Measurements from ENCODE around the gene SPOP. TPM values are rescaled to one million over a fixed set of nuclear protein-coding genes. Genes with fewer than 3 reads are reported as not detected.
A peak's percentile ranks its signal among the peaks of the same experiment; 100 is the strongest.

The SPOP gene
- total and polyA plus RNA-seq, 9 of the 15 experiments (the other 6 are each of a cell fraction or from before 2014, with no cell fraction given) = 34.2 to 65.9 (median 39.7) TPM

DNA sequence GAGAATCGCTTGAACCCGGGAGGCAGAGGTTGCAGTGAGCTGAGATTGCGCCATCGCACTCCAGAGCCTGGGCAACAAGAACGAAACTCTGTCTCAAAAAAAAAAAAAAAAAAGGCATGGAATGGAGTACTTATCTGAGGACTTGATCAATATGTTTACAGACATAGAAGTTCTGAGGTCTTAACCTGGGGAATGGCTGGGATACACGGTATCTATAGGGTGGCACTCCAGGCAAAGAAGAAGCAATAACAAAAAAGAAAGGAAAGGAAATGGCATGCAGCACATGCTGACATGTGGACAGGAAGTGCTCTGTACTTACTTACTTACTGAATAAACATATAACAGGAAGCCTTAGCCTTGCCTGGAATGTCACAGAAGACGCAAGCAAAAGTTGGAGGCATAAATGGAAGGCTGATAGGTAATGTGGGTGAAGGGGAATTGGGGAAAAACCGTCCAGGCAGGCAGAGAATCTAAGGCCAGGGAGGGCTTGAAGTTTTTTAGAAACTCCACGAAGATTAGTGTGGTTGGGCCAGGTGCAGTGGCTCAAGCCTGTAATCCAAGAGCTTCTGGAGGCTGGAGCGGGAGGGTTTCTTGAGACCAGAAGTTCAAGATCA, 10.1 kb upstream of the SPOP start (continued):
- no peak for TF ChIP-seq MYC (IDR thresholded peaks at IDR 0.05; ENCODE audit: low read depth, low read length)
- TF ChIP-seq MYC (CRISPR knock-in tag; IDR thresholded peaks at IDR 0.05; ENCODE audit: borderline replicate concordance, low read depth) = no peak
- TF ChIP-seq, protein P1, sequence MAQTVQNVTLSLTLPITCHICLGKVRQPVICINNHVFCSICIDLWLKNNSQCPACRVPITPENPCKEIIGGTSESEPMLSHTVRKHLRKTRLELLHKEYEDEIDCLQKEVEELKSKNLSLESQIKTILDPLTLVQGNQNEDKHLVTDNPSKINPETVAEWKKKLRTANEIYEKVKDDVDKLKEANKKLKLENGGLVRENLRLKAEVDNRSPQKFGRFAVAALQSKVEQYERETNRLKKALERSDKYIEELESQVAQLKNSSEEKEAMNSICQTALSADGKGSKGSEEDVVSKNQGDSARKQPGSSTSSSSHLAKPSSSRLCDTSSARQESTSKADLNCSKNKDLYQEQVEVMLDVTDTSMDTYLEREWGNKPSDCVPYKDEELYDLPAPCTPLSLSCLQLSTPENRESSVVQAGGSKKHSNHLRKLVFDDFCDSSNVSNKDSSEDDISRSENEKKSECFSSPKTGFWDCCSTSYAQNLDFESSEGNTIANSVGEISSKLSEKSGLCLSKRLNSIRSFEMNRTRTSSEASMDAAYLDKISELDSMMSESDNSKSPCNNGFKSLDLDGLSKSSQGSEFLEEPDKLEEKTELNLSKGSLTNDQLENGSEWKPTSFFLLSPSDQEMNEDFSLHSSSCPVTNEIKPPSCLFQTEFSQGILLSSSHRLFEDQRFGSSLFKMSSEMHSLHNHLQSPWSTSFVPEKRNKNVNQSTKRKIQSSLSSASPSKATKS (CRISPR knock-in tag; IDR thresholded peaks at IDR 0.05) = no peak
- no peak for TF ChIP-seq ZNF696 (CRISPR knock-in tag; conservative IDR thresholded peaks at IDR 0.05)
- TF ChIP-seq SMAD3 (CRISPR knock-in tag; conservative IDR thresholded peaks at IDR 0.05) = no peak
- TF ChIP-seq CEBPG (CRISPR knock-in tag; IDR thresholded peaks at IDR 0.05) = peak; percentile 20; the same call in 1 of the 2 replicates
- TF ChIP-seq CEBPG (tag; conservative IDR thresholded peaks at IDR 0.05 in 1 of 2, IDR thresholded peaks at IDR 0.05 in 1 of 2) = peak; percentile 57 to 70
- no peak for TF ChIP-seq JUNB (CRISPR knock-in tag; conservative IDR thresholded peaks at IDR 0.05)
- no peak for TF ChIP-seq SRSF1 (IDR thresholded peaks at IDR 0.05; ENCODE audit: low read depth, low read length)
- TF ChIP-seq, protein P2, sequence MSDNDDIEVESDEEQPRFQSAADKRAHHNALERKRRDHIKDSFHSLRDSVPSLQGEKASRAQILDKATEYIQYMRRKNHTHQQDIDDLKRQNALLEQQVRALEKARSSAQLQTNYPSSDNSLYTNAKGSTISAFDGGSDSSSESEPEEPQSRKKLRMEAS (CRISPR knock-in tag; IDR thresholded peaks at IDR 0.05) = peak; percentile 71; the same call in 1 of the 2 replicates
- no peak for TF ChIP-seq ILK (tag; IDR thresholded peaks at IDR 0.05; ENCODE audit: borderline replicate concordance, low read depth)
- no peak for TF ChIP-seq LARP7 (IDR thresholded peaks at IDR 0.05)
- TF ChIP-seq, protein P3, sequence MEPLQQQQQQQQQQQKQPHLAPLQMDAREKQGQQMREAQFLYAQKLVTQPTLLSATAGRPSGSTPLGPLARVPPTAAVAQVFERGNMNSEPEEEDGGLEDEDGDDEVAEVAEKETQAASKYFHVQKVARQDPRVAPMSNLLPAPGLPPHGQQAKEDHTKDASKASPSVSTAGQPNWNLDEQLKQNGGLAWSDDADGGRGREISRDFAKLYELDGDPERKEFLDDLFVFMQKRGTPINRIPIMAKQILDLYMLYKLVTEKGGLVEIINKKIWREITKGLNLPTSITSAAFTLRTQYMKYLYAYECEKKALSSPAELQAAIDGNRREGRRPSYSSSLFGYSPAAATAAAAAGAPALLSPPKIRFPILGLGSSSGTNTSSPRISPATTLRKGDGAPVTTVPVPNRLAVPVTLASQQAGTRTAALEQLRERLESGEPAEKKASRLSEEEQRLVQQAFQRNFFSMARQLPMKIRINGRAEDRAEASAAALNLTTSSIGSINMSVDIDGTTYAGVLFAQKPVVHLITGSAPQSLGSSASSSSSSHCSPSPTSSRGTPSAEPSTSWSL (CRISPR knock-in tag; IDR thresholded peaks at IDR 0.05; ENCODE audit: borderline replicate concordance) = no peak
- 0 out of 2 replicates have a peak, but pooled peaks have one; percentile 29 for TF ChIP-seq ZNF766 (CRISPR knock-in tag; conservative IDR thresholded peaks at IDR 0.05)
- TF ChIP-seq L3MBTL2 (IDR thresholded peaks at IDR 0.05) = peak; percentile 77
- no peak for TF ChIP-seq EHMT2 (IDR thresholded peaks at IDR 0.05)
- TF ChIP-seq ZNF239 (CRISPR knock-in tag; IDR thresholded peaks at IDR 0.05) = no peak
- no peak for TF ChIP-seq ZNF830 (CRISPR knock-in tag; IDR thresholded peaks at IDR 0.05)
- no peak for TF ChIP-seq KDM5B (IDR thresholded peaks at IDR 0.05; ENCODE audit: insufficient replicate concordance, low read depth, low read length)
- no peak for TF ChIP-seq RFX5 (IDR thresholded peaks at IDR 0.05; ENCODE audit: low read depth, low read length)
